Measurements from ENCODE around the gene HS1BP3. TPM values are rescaled to one million over a fixed set of nuclear protein-coding genes. Genes with fewer than 3 reads are reported as not detected.

HS1BP3 gene
- total RNA-seq, 2 donors from 2014 or later: 5.8 to 9.3 TPM

GRCh38 chr2:20671036-20671735 lies 20.3 kb upstream of the HS1BP3 start:
- Mint-ChIP-seq H3K27ac (no peak overlapping the region), H3K4me3 (no peak overlapping the region), H3K4me1 (ENCODE audit: low read depth in 2 of 2) (peaks cover 0 to 2% of the 10 kb centered on the region in 2 donors), H3K27me3 (peaks cover 14 to 30% of the 10 kb centered on the region in 2 donors), H3K9me3 (no peaks in the 10 kb centered on the region), H3K36me3 (no peaks in the 10 kb centered on the region)
- no peak for DNase-seq (ENCODE audit: low spot score)
- ATAC-seq: no peak

- Mint-ChIP-seq H3K9me3 (no peaks in the 10 kb centered on the region), H3K27ac (no peak overlapping the region), H3K4me3 (no peak overlapping the region), H3K27me3 (peaks cover 14 to 30% of the 10 kb centered on the region in 2 donors), H3K4me1 (ENCODE audit: low read depth in 2 of 2) (peaks cover 0 to 3% of the 10 kb centered on the region in 2 donors), H3K36me3 (no peaks in the 10 kb centered on the region)
- DNase-seq (ENCODE audit: low spot score): peak; percentile 54
- ATAC-seq: no peak
Observed at GRCh38 chr2:20670315-20671035, 19.6 kb upstream of the HS1BP3 start.

- Mint-ChIP-seq H3K27me3 (peaks cover 19 to 38% of the 10 kb centered on the region in 2 donors), H3K4me1 (ENCODE audit: low read depth in 2 of 2) (peaks cover 0 to 3% of the 10 kb centered on the region in 2 donors)
Observed at GRCh38 chr2:20669562-20670314, 18.8 kb upstream of the HS1BP3 start.

GRCh38 chr2:20668871-20669475 lies 18.1 kb upstream of the HS1BP3 start:
- no peaks in the 10 kb centered on the region for H3K36me3 Mint-ChIP-seq
- H3K9me3 Mint-ChIP-seq: no peaks in the 10 kb centered on the region
- no peak overlapping the region for H3K4me3 Mint-ChIP-seq
- no peak for ATAC-seq
- no peak overlapping the region for H3K27ac Mint-ChIP-seq
- H3K4me1 Mint-ChIP-seq (ENCODE audit: low read depth in 2 of 2): peaks cover 0 to 3% of the 10 kb centered on the region in 2 donors
- H3K27me3 Mint-ChIP-seq: peaks cover 27 to 45% of the 10 kb centered on the region in 2 donors
- DNase-seq (ENCODE audit: low spot score): no peak

More at GRCh38 chr2:20669562-20670314, 18.8 kb upstream of the HS1BP3 start:
- no peaks in the 10 kb centered on the region for H3K36me3 Mint-ChIP-seq
- ATAC-seq: no peak
- no peak overlapping the region for H3K27ac Mint-ChIP-seq
- H3K9me3 Mint-ChIP-seq: no peaks in the 10 kb centered on the region
- no peak overlapping the region for H3K4me3 Mint-ChIP-seq
- DNase-seq (ENCODE audit: low spot score): no peak

- H3K9me3 Mint-ChIP-seq: no peaks in the 10 kb centered on the region
- H3K4me1 Mint-ChIP-seq (ENCODE audit: low read depth in 2 of 2): peaks cover 0 to 3% of the 10 kb centered on the region in 2 donors
- H3K36me3 Mint-ChIP-seq: no peaks in the 10 kb centered on the region
- ATAC-seq (no peak), DNase-seq (ENCODE audit: low spot score) (no peak)
- H3K4me3 Mint-ChIP-seq: no peak overlapping the region
- no peak overlapping the region for H3K27ac Mint-ChIP-seq
- H3K27me3 Mint-ChIP-seq: peaks cover 32 to 45% of the 10 kb centered on the region in 2 donors
Observed at GRCh38 chr2:20668451-20668850, 17.6 kb upstream of the HS1BP3 start.

GRCh38 chr2:20667531-20668401 lies 16.9 kb upstream of the HS1BP3 start:
- peaks cover 0 to 3% of the 10 kb centered on the region in 2 donors for H3K4me1 Mint-ChIP-seq (ENCODE audit: low read depth in 2 of 2)
- H3K9me3 Mint-ChIP-seq: no peaks in the 10 kb centered on the region
- no peaks in the 10 kb centered on the region for H3K36me3 Mint-ChIP-seq
- ATAC-seq (no peak), DNase-seq (ENCODE audit: low spot score) (no peak)
- peaks cover 32 to 38% of the 10 kb centered on the region in 2 donors for H3K27me3 Mint-ChIP-seq
- peak overlapping the region; percentile 35 for H3K4me3 Mint-ChIP-seq
- no peak overlapping the region for H3K27ac Mint-ChIP-seq

- Mint-ChIP-seq H3K4me3 (no peak overlapping the region), H3K4me1 (ENCODE audit: low read depth in 2 of 2) (peaks cover 0 to 3% of the 10 kb centered on the region in 2 donors), H3K36me3 (no peaks in the 10 kb centered on the region), H3K27me3 (peaks cover 31 to 32% of the 10 kb centered on the region in 2 donors), H3K27ac (no peak overlapping the region), H3K9me3 (no peaks in the 10 kb centered on the region)
- peak; percentile 36 to 54 for ATAC-seq
- DNase-seq (ENCODE audit: low spot score): no peak
Observed at GRCh38 chr2:20667151-20667530, 16.2 kb upstream of the HS1BP3 start.

- ATAC-seq: peak; percentile 13 to 71
- no peak for DNase-seq (ENCODE audit: low spot score)
Observed at GRCh38 chr2:20666304-20667150, 15.6 kb upstream of the HS1BP3 start, which contains the start of gene GDF7. GDF7 (plus strand) TSS chr2:20667144; CDS start chr2:20667240, 96 bp downstream.

GRCh38 chr2:20666005-20666303 lies 15.1 kb upstream of the HS1BP3 start:
- ATAC-seq (no peak), DNase-seq (ENCODE audit: low spot score) (no peak)
- Mint-ChIP-seq H3K27me3 (peaks cover 28 to 30% of the 10 kb centered on the region in 2 donors), H3K36me3 (no peaks in the 10 kb centered on the region), H3K4me3 (peak overlapping the region; percentile 78), H3K27ac (no peak overlapping the region), H3K4me1 (ENCODE audit: low read depth in 2 of 2) (peaks cover 0 to 3% of the 10 kb centered on the region in 2 donors), H3K9me3 (no peaks in the 10 kb centered on the region)

More at GRCh38 chr2:20666304-20667150, 15.6 kb upstream of the HS1BP3 start, which contains the start of gene GDF7:
- H3K36me3 Mint-ChIP-seq: no peaks in the 10 kb centered on the region
- peak within 1 kb of the TSS; percentile 78 for H3K4me3 Mint-ChIP-seq
- no peak within 1 kb of the TSS for H3K27ac Mint-ChIP-seq
- no peaks in the 10 kb centered on the region for H3K9me3 Mint-ChIP-seq
- peaks cover 28 to 30% of the 10 kb centered on the region in 2 donors for H3K27me3 Mint-ChIP-seq
- peaks cover 0 to 3% of the 10 kb centered on the region in 2 donors for H3K4me1 Mint-ChIP-seq (ENCODE audit: low read depth in 2 of 2)

- Mint-ChIP-seq H3K27me3 (peaks cover 28 to 30% of the 10 kb centered on the region in 2 donors), H3K9me3 (no peaks in the 10 kb centered on the region), H3K4me3 (peak overlapping the region; percentile 42), H3K27ac (no peak overlapping the region), H3K4me1 (ENCODE audit: low read depth in 2 of 2) (peaks cover 0 to 3% of the 10 kb centered on the region in 2 donors), H3K36me3 (no peaks in the 10 kb centered on the region)
- DNase-seq (ENCODE audit: low spot score): peak; percentile 55
- ATAC-seq: no peak
Observed at GRCh38 chr2:20665243-20666004, 14.5 kb upstream of the HS1BP3 start.

GRCh38 chr2:20664431-20665242 lies 13.7 kb upstream of the HS1BP3 start:
- no peaks in the 10 kb centered on the region for H3K9me3 Mint-ChIP-seq
- no peak for DNase-seq (ENCODE audit: low spot score)
- peaks cover 29 to 30% of the 10 kb centered on the region in 2 donors for H3K27me3 Mint-ChIP-seq
- no peak overlapping the region for H3K27ac Mint-ChIP-seq
- ATAC-seq: no peak
- H3K4me3 Mint-ChIP-seq: peak overlapping the region; percentile 42
- H3K4me1 Mint-ChIP-seq (ENCODE audit: low read depth in 2 of 2): peaks cover 0 to 3% of the 10 kb centered on the region in 2 donors
- H3K36me3 Mint-ChIP-seq: no peaks in the 10 kb centered on the region
